HG03097 (cell line): ENCODE measurements around the gene RXRA.

Source experiments
- ATAC-seq: cut with Tn5 transposase; IDR thresholded peaks from one replicate; pipeline ENCODE4 v1.9.1; 2021; ENCODE audit not compliant: unreplicated experiment, low FRiP score

Gene RXRA

GRCh38 chr9:134349936-134350335, 23.7 kb downstream of the RXRA start:
- ATAC-seq = no peak

- no peak for ATAC-seq
Measured at GRCh38 chr9:134350416-134350994, 24.2 kb downstream of the RXRA start.

GRCh38 chr9:134351606-134352176, 25.4 kb downstream of the RXRA start:
- no peak for ATAC-seq

- ATAC-seq = no peak
Measured at GRCh38 chr9:134352247-134352933, 26.1 kb downstream of the RXRA start.

GRCh38 chr9:134353539-134353938, 27.3 kb downstream of the RXRA start:
- ATAC-seq = no peak

- ATAC-seq = no peak
Measured at GRCh38 chr9:134355158-134355557, 28.9 kb downstream of the RXRA start.

- ATAC-seq = no peak
Measured at GRCh38 chr9:134355561-134356279, 29.5 kb downstream of the RXRA start.

GRCh38 chr9:134356496-134357470, 30.5 kb downstream of the RXRA start:
- ATAC-seq = no peak

- no peak for ATAC-seq
Measured at GRCh38 chr9:134357631-134358025, 31.4 kb downstream of the RXRA start.

GRCh38 chr9:134358026-134358661, 31.9 kb downstream of the RXRA start:
- ATAC-seq = no peak

GRCh38 chr9:134358662-134359319, 32.5 kb downstream of the RXRA start:
- no peak for ATAC-seq

GRCh38 chr9:134359493-134360179, 33.4 kb downstream of the RXRA start:
- ATAC-seq = no peak

GRCh38 chr9:134360180-134360759, 34.0 kb downstream of the RXRA start:
- no peak for ATAC-seq

- no peak for ATAC-seq
Measured at GRCh38 chr9:134360897-134361296, 34.6 kb downstream of the RXRA start.

- ATAC-seq = no peak
Measured at GRCh38 chr9:134361426-134361825, 35.2 kb downstream of the RXRA start.

- ATAC-seq = no peak
Measured at GRCh38 chr9:134361843-134362414, 35.7 kb downstream of the RXRA start.

- ATAC-seq = no peak
Measured at GRCh38 chr9:134363450-134363849, 37.2 kb downstream of the RXRA start.
